K562 (cell line): ENCODE results near the gene POPDC3. TPM values are rescaled to one million over a fixed set of nuclear protein-coding genes. Genes with fewer than 3 reads are reported as not detected.

Experiments used
- ATAC-seq: fragments of 200-7000 bp; cut with Tn5 transposase; 3 replicates; pipeline ENCODE4 v1.9.1; 2020; ENCODE audit warnings: moderate library complexity
- BruUV-seq: library from RNA; stranded (reverse); fragments of 400-500 nt; replicated peaks from 2 replicates; lab custom pipeline; 2021; lab: Mats Ljungman, UMichigan
- CTCF ChIA-PET: fragments of 300-600 bp; formaldehyde crosslinking; extraction: SDS; loops from one replicate; lab custom pipeline; 2021; ENCODE audit warnings: low intra/inter-chr PET ratio; lab: Yijun Ruan, JAX
- POLR2A ChIA-PET: fragments of 300-600, 350-650 bp; sonication (Branson Sonifier 250); formaldehyde crosslinking; extraction: SDS; loops from one replicate; lab custom pipeline; 2021; ENCODE audit warnings: antibody characterized with exemption, inconsistent platforms; lab: Yijun Ruan, JAX
- DNase-seq, 4 experiments: peaks; one replicate each; pipeline versions ENCODE4 v3.0.0 to v3.0.0-alpha.2; 2011 to 2018; ENCODE audit warnings: low spot score in 3 of 4, mixed read lengths in 3 of 4; ENCODE audit errors: extremely low read depth in 1 of 4
- FAIRE-seq: peaks from 2 replicates; lab custom pipeline; 2011; peaks lifted over from hg19 to GRCh38; lab: Jason Lieb, UNC
- H2AFZ ChIP-seq: 2 replicates; pipeline ENCODE4 v1.6.0; 2011; ENCODE audit warnings: low read depth, low read length, control low read depth, inconsistent platforms
- H3K27ac ChIP-seq: fragments of 200-600 bp; 3 replicates; pipeline ENCODE4 v1.8.0; 2011; ENCODE audit warnings: low read depth, mild to moderate bottlenecking, control low read depth, inconsistent platforms, low read length, moderate library complexity, mixed read lengths; ENCODE audit errors: extremely low read depth
- H3K27me3 ChIP-seq, 2 experiments: fragments of 300-600 bp in 1 of 2; 2 replicates in 1 of 2; 3 replicates in 1 of 2; pipeline versions ENCODE4 v1.6.0 to v1.8.0; 2011; ENCODE audit warnings: inconsistent platforms in 2 of 2, low read length in 2 of 2, mild to moderate bottlenecking in 1 of 2, mixed read lengths in 1 of 2, moderate library complexity in 1 of 2; ENCODE audit not compliant: control insufficient read depth in 2 of 2, insufficient read depth in 2 of 2
- H3K36me3 ChIP-seq: fragments of 300-600 bp; 3 replicates; pipeline ENCODE4 v1.8.0; 2011; ENCODE audit warnings: mild to moderate bottlenecking, low read length, inconsistent platforms; ENCODE audit not compliant: control insufficient read depth, insufficient read depth
- H3K4me1 ChIP-seq, 2 experiments: fragments of 200-600 bp in 1 of 2; replicated peaks in 1 of 2; 2 replicates in 1 of 2; 3 replicates in 1 of 2; pipeline versions ENCODE4 v1.5.1 to v1.8.0; 2011; ENCODE audit warnings: inconsistent platforms in 2 of 2, low read length in 2 of 2, mild to moderate bottlenecking in 1 of 2, mixed read lengths in 1 of 2, moderate library complexity in 1 of 2; ENCODE audit not compliant: control insufficient read depth in 2 of 2, insufficient read depth in 2 of 2
- H3K4me2 ChIP-seq: 2 replicates; pipeline ENCODE4 v1.6.1; 2011; ENCODE audit warnings: low read length, control low read depth, inconsistent platforms, mixed read lengths; ENCODE audit not compliant: insufficient read depth
- H3K4me3 ChIP-seq: fragments of 200-600 bp; sonication (generic), shearing (Covaris generic); 2 replicates; pipeline ENCODE4 v1.5.1; 2016; ENCODE audit warnings: control low read depth, inconsistent platforms
- H3K79me2 ChIP-seq: fragments of 200-600 bp; 3 replicates; pipeline ENCODE4 v1.8.0; 2011; ENCODE audit warnings: low read length, inconsistent platforms; ENCODE audit not compliant: control insufficient read depth, insufficient read depth
- H3K9ac ChIP-seq, 2 experiments: 2 replicates each; pipeline versions ENCODE4 v1.6.0 to v1.6.1; 2011; ENCODE audit warnings: low read depth in 2 of 2, low read length in 2 of 2, control low read depth in 1 of 2, inconsistent platforms in 1 of 2, mild to moderate bottlenecking in 1 of 2, mixed read lengths in 1 of 2; ENCODE audit not compliant: insufficient read depth in 1 of 2
- H3K9me1 ChIP-seq: one replicate; pipeline ENCODE4 v1.6.0; 2011; ENCODE audit warnings: inconsistent platforms, mild to moderate bottlenecking, low read length, moderate library complexity; ENCODE audit not compliant: control insufficient read depth, insufficient read depth
- H3K9me3 ChIP-seq: replicated peaks from 2 replicates; pipeline ENCODE4 v1.5.1; 2011; ENCODE audit warnings: low read depth, low read length, inconsistent platforms; ENCODE audit not compliant: control insufficient read depth, insufficient read depth
- H4K20me1 ChIP-seq: replicated peaks from 2 replicates; pipeline ENCODE4 v1.6.1; 2011; ENCODE audit warnings: low read length, inconsistent platforms, mixed read lengths; ENCODE audit not compliant: control insufficient read depth, insufficient read depth
- ATF7 ChIP-seq: fragments of 450-650 bp; IDR thresholded peaks from 2 replicates; pipeline ENCODE4 v1.7.1; 2014; ENCODE audit warnings: mild to moderate bottlenecking, moderate library complexity
- MAX ChIP-seq: sonication (generic); formaldehyde crosslinking; IDR thresholded peaks from 2 replicates; pipeline ENCODE4 v1.9.0; 2022; ENCODE audit warnings: mild to moderate bottlenecking, missing genetic modification reagents
- MTA1 ChIP-seq: fragments of 450-650 bp; IDR thresholded peaks from 2 replicates; pipeline ENCODE4 v1.6.1; 2017; ENCODE audit warnings: borderline replicate concordance
- MTF1 ChIP-seq: fragments of 250-450 bp; sonication (Bioruptor Pico); IDR thresholded peaks from 2 replicates; pipeline ENCODE4 v1.9.0; 2021; ENCODE audit warnings: moderate library complexity, mild to moderate bottlenecking, inconsistent platforms, borderline replicate concordance
- ZBTB26 ChIP-seq: fragments of 450-650 bp; formaldehyde crosslinking; IDR thresholded peaks from 2 replicates; pipeline ENCODE4 v1.4.0; 2022; ENCODE audit warnings: missing genetic modification characterization
- ZBTB7A ChIP-seq: IDR thresholded peaks from 2 replicates; pipeline ENCODE4 v1.6.1; 2011; ENCODE audit warnings: low read depth, mild to moderate bottlenecking, low read length, moderate library complexity, borderline replicate concordance; ENCODE audit not compliant: control insufficient read depth
- ZNF408 ChIP-seq: fragments of 250-450 bp; sonication (Bioruptor Pico); IDR thresholded peaks from 2 replicates; pipeline ENCODE4 v1.4.0; 2020; ENCODE audit warnings: low read depth, mild to moderate bottlenecking, moderate library complexity
- WGBS: fragments of 100-300 bp; shearing (Covaris generic); methylation state at CpG from one replicate; pipeline ENCODE4 v1.1.6; 2016; ENCODE audit warnings: low coverage, mixed read lengths; ENCODE audit not compliant: insufficient coverage; ENCODE audit errors: missing lambda C conversion rate; 5-methylcytosine and 5-hydroxymethylcytosine counted together
- in situ Hi-C: fragments of 300-500 bp; cut with MboI; formaldehyde crosslinking; loops from 4 replicates; pipeline ENCODE4 v1.15.0; 2018; ENCODE audit warnings: inconsistent platforms, mixed read lengths
- intact Hi-C: fragments of 100-400 bp; cut with micrococcal nuclease; formaldehyde crosslinking; loops from 2 replicates; pipeline ENCODE4 v1.14.2; 2022
- polyA plus RNA-seq, 8 experiments: library from polyadenylated mRNA; depleted of rRNA in 4 of 8; stranded (reverse) in 5 of 8; unstranded in 3 of 8; fragments of >200 nt; fragmentation: Nextera tagmentation in 2 of 8; fragmentation: Illumina TruSeq in 1 of 8; extraction: Ambion mirVana in 2 of 8; extraction: Trizol in 1 of 8; gene quantifications; 2 replicates each; pipeline versions ENCODE4 v1.2.1 to v1.2.3, GENCODE V29; 2011 to 2014; ENCODE audit warnings: inconsistent platforms in 1 of 8, missing spikeins in 1 of 8
- total RNA-seq, 7 experiments: library from RNA; depleted of rRNA in 6 of 7; stranded (reverse); fragments of >200 nt in 6 of 7; fragmentation: Illumina TruSeq in 2 of 7; extraction: Trizol in 2 of 7; gene quantifications; 2 replicates each; pipeline versions ENCODE4 v1.2.1 to v1.2.3, GENCODE V29; 2011 to 2021; ENCODE audit warnings: low replicate concordance in 1 of 7

Gene POPDC3
- total and polyA plus RNA-seq, 9 of the 15 experiments (the other 6 are each of a cell fraction or from before 2014, with no cell fraction given): 4.0 to 11.8 (median 5.4) TPM

- WGBS: 0% methylated on average over 5 of the region's 5 CpGs
- Histone ChIP-seq H2AFZ (no peak overlapping the region), H3K9me1 (no peaks in the 10 kb centered on the region), H3K9ac (no peak overlapping the region), H3K27ac (no peak overlapping the region), H3K4me1 (no peaks in the 10 kb centered on the region), H3K27me3 (peaks cover 14 to 20% of the 10 kb centered on the region in 2 experiments; a peak in 4 of 5 replicates), H3K4me3 (no peak overlapping the region), H3K4me2 (no peak overlapping the region), H3K9me3 (no peaks in the 10 kb centered on the region), H3K36me3 (no peaks in the 10 kb centered on the region)
- FAIRE-seq (no peak), ATAC-seq (no peak), DNase-seq (no peak)
- intact Hi-C loops (no loop called here), in situ Hi-C loops (no loop called here)
- CTCF ChIA-PET: no interaction called here
- POLR2A ChIA-PET: no interaction called here
- BruUV-seq: no TSS peak
- TF ChIP-seq MAX (no peak), ZBTB7A (no peak), ZBTB26 (no peak), ZNF408 (no peak), ATF7 (no peak), MTA1 (no peak), MTF1 (no peak)
- TF ChIP-seq, all 486 proteins: peak for 0
- Histone ChIP-seq H3K79me2 (no peaks in the 10 kb centered on the region), H4K20me1 (no peaks in the 10 kb centered on the region)
Observed at GRCh38 chr6:105120570-105120969, 59.2 kb downstream of the POPDC3 start.
